ENCODE measurements around the gene MED13L. TPM values are rescaled to one million over a fixed set of nuclear protein-coding genes. Genes with fewer than 3 reads are reported as not detected.
"Not testable (repeated sequence)": the region's sequence is repeated elsewhere in the genome, so short reads cannot be mapped to it uniquely, and the experiment has no call there.

The MED13L gene
- total RNA-seq, 6 experiments from 2014 or later, result 29.0 to 52.0 (median 38.1) TPM

DNA sequence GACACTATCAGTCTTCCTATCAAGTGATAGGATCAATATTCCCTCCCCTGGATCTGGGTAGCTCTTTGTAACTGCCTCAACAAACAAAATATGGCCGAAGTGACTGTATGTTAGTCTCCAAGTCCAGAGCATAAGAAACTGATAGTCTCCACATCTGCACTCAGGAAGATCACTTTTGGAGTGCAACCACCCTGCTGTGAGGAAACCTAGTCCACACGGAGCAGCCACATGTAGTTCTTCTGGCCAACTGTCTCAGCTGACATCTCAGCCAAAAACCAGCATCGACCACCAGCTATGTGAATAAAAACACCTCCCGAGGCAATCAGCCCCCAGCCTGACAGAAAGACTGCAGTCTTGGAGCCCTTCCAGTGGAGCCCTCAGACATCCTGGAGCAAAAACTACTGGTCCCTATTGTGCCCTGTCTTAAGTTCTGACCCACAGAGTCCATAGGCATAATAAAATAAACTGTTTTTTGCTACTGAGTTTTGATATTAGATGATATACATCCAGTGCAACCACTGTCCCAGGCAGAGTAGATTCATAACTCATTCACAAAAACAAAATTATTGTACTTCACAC lies 143.8 kb downstream of the MED13L start:
- Histone ChIP-seq H3K36me3 (no peaks in the 10 kb centered on the region), H3K27me3 (no peaks in the 10 kb centered on the region), H3K27ac (peak overlapping the region in 2 of 3 donors; percentile 37 to 54), H3K4me1 (peaks cover 0 to 31% (median 10%) of the 10 kb centered on the region in 4 donors), H3K9me3 (no peaks in the 10 kb centered on the region), H3K4me3 (peak overlapping the region in 1 of 3 donors; percentile 5)
- ATAC-seq, result peak; percentile 12 to 48 (median 42)
- TF ChIP-seq, protein P1, sequence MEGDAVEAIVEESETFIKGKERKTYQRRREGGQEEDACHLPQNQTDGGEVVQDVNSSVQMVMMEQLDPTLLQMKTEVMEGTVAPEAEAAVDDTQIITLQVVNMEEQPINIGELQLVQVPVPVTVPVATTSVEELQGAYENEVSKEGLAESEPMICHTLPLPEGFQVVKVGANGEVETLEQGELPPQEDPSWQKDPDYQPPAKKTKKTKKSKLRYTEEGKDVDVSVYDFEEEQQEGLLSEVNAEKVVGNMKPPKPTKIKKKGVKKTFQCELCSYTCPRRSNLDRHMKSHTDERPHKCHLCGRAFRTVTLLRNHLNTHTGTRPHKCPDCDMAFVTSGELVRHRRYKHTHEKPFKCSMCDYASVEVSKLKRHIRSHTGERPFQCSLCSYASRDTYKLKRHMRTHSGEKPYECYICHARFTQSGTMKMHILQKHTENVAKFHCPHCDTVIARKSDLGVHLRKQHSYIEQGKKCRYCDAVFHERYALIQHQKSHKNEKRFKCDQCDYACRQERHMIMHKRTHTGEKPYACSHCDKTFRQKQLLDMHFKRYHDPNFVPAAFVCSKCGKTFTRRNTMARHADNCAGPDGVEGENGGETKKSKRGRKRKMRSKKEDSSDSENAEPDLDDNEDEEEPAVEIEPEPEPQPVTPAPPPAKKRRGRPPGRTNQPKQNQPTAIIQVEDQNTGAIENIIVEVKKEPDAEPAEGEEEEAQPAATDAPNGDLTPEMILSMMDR (IDR thresholded peaks at IDR 0.05), result no peak
- TF ChIP-seq POLR2A (IDR thresholded peaks at IDR 0.05), result no peak
- DNase-seq, result no peak
- intact Hi-C loops (cut with DNase I), result no loop called here
- WGBS (ENCODE audit: insufficient coverage, low coverage, low lambda C conversion rate, missing lambda C conversion rate), result 33% methylated on average over 2 of the region's 4 CpGs

DNA sequence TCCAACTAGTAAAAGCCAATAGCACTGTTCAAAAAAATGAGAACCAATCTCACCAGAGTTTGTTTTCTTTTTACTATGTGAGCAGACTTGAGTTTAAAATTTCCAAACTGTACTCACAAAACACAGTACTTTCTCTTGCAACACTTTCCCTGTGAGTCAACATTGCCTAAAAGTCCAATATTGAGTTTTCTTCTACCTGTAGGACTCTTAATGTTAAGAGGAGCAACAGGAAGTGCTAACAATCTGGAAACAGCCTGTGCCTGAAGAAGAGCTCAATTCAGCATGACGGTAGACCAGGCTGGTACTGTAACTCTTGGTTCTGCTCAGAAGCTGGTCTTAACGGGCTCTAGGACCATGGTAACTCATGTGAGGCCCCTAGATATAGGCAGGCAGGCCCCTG lies 144.3 kb downstream of the MED13L start:
- H3K27me3 ChIP-seq, result no peaks in the 10 kb centered on the region
- peak overlapping the region in 2 of 3 donors; percentile 37 to 54 for H3K27ac ChIP-seq
- whole genome bisulfite sequencing (ENCODE audit: insufficient coverage, low coverage, low lambda C conversion rate, missing lambda C conversion rate), result 33% methylated on average over 2 of the region's 2 CpGs
- TF ChIP-seq POLR2A (IDR thresholded peaks at IDR 0.05), result no peak
- intact Hi-C loops (cut with DNase I), result no loop called here
- peak; percentile 83 to 88 (median 86) for ATAC-seq
- no peaks in the 10 kb centered on the region for H3K36me3 ChIP-seq
- no peak for DNase-seq
- no peaks in the 10 kb centered on the region for H3K9me3 ChIP-seq
- peaks cover 0 to 31% (median 10%) of the 10 kb centered on the region in 4 donors for H3K4me1 ChIP-seq
- peak overlapping the region in 1 of 3 donors; percentile 5 for H3K4me3 ChIP-seq

DNA sequence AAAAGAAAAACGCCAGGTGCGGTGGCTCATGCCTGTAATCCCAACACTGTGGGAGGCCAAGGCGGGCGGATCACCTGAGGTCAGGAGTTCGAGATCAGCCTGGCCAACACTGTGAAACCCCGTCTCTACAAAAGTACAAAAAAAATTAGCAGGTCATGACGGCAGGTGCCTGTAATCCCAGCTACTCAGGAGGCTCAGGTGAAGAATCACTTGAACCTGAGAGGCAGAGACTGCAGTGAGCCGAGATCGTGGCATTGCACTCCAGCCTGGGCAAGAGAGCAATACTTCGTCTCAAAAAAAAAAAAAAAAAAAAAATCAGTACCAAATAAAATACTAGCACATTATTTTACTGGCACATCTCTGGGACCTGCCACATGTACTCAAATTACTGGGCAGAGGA lies 145.5 kb downstream of the MED13L start:
- H3K27ac ChIP-seq; ATAC-seq; DNase-seq; intact Hi-C loops (cut with DNase I); H3K36me3 ChIP-seq; H3K27me3 ChIP-seq; H3K9me3 ChIP-seq; H3K4me3 ChIP-seq: not testable (repeated sequence)
- 62% methylated on average over 7 of the region's 10 CpGs for WGBS (ENCODE audit: insufficient coverage, low coverage, low lambda C conversion rate, missing lambda C conversion rate)
- peaks cover 0 to 32% (median 10%) of the 10 kb centered on the region in 4 donors for H3K4me1 ChIP-seq

DNA sequence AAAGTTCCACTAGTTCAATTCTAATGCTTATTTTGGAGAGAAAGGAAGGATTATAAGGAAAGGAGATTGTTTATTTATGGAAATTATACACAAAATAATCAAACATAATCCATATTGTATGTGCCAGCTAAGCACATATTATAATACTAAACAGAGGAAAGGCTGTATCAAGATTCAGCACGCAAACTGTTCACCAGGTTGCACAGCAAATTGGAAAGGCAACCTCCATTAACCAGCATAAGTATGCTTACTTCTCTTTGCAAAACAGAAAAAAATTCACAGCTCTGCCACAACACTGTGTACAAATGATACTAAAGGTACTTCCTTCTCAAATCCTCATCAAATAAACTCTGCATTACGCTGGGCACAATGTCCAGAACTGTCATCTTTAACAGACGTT lies 146.3 kb downstream of the MED13L start:
- no peaks in the 10 kb centered on the region for H3K27me3 ChIP-seq
- no peaks in the 10 kb centered on the region for H3K36me3 ChIP-seq
- no peaks in the 10 kb centered on the region for H3K9me3 ChIP-seq
- no peak for ATAC-seq
- no peak for DNase-seq
- H3K4me3 ChIP-seq, result no peak overlapping the region
- H3K27ac ChIP-seq, result no peak overlapping the region
- H3K4me1 ChIP-seq, result peaks cover 0 to 40% (median 12%) of the 10 kb centered on the region in 4 donors
- 81% methylated on average over 3 of the region's 3 CpGs for WGBS (ENCODE audit: insufficient coverage, low coverage, low lambda C conversion rate, missing lambda C conversion rate)
- intact Hi-C loops (cut with DNase I), result no loop called here
- TF ChIP-seq POLR2A (IDR thresholded peaks at IDR 0.05), result no peak
- TF ChIP-seq, protein P1 (IDR thresholded peaks at IDR 0.05), result no peak

DNA sequence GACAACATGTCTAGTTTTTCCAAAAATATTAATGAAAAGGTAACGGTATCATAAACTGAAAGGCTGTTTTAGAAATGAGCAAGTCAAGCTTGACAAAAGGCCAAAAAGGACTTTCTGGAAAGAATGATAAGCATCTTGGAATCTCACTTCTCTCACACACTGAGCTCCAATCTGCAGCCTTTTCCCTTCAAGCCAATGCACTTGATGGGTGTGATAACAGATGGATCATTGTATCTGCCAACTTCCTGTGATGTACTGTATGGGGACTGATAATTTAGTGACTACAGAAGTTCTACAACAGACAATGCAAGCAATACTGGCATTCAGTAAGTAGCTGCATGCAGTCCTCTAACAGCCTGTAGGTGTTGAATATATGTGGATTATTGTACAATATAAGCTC lies 147.1 kb downstream of the MED13L start:
- H3K27me3 ChIP-seq, result no peaks in the 10 kb centered on the region
- no peaks in the 10 kb centered on the region for H3K9me3 ChIP-seq
- no peak overlapping the region for H3K4me3 ChIP-seq
- no peak for DNase-seq
- intact Hi-C loops (cut with DNase I), result no loop called here
- H3K27ac ChIP-seq, result no peak overlapping the region
- H3K36me3 ChIP-seq, result no peaks in the 10 kb centered on the region
- no peak for ATAC-seq
- H3K4me1 ChIP-seq, result peaks cover 0 to 42% (median 14%) of the 10 kb centered on the region in 4 donors
- TF ChIP-seq, protein P1 (IDR thresholded peaks at IDR 0.05), result no peak
- TF ChIP-seq POLR2A (IDR thresholded peaks at IDR 0.05), result no peak
- WGBS (ENCODE audit: insufficient coverage, low coverage, low lambda C conversion rate, missing lambda C conversion rate), result 47% methylated on average over 1 of the region's 1 CpG
